NT2/D1 (cell line): Measurements from ENCODE around the gene NKX2-4.

Experiments used
- SUZ12 ChIP-seq: IDR thresholded peaks from 2 replicates; pipeline ENCODE4 v1.6.1; 2011; ENCODE audit not compliant: insufficient read length, insufficient read depth; ENCODE audit errors: extremely low read depth
- YY1 ChIP-seq: IDR thresholded peaks from 2 replicates; pipeline ENCODE4 v1.6.1; 2011; ENCODE audit not compliant: insufficient read length, insufficient read depth
- ZNF274 ChIP-seq: IDR thresholded peaks from 2 replicates; pipeline ENCODE4 v1.6.1; 2011; ENCODE audit warnings: mild to moderate bottlenecking, low read depth, low read length

- no peak for TF ChIP-seq SUZ12
- TF ChIP-seq ZNF274, result no peak
- no peak for TF ChIP-seq YY1
Observed at GRCh38 chr20:21373436-21373835, 23.9 kb downstream of the NKX2-4 start.
